GM12873 (cell line): ENCODE data around the gene AFDN.

Experiments
- TF ChIP-seq, protein P1 (sequence below): IDR thresholded peaks from 2 replicates; pipeline ENCODE4 v1.5.1; 2012; ENCODE audit warnings: low read depth, mild to moderate bottlenecking, moderate library complexity, low read length, control low read depth; ENCODE audit not compliant: insufficient read depth; ENCODE audit errors: missing control alignments

AFDN gene

GRCh38 chr6:167856474-167856873, 29.8 kb downstream of the AFDN start:
- TF ChIP-seq, protein P1, sequence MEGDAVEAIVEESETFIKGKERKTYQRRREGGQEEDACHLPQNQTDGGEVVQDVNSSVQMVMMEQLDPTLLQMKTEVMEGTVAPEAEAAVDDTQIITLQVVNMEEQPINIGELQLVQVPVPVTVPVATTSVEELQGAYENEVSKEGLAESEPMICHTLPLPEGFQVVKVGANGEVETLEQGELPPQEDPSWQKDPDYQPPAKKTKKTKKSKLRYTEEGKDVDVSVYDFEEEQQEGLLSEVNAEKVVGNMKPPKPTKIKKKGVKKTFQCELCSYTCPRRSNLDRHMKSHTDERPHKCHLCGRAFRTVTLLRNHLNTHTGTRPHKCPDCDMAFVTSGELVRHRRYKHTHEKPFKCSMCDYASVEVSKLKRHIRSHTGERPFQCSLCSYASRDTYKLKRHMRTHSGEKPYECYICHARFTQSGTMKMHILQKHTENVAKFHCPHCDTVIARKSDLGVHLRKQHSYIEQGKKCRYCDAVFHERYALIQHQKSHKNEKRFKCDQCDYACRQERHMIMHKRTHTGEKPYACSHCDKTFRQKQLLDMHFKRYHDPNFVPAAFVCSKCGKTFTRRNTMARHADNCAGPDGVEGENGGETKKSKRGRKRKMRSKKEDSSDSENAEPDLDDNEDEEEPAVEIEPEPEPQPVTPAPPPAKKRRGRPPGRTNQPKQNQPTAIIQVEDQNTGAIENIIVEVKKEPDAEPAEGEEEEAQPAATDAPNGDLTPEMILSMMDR = no peak

- TF ChIP-seq, protein P1 = no peak
Observed at GRCh38 chr6:167856999-167857660, 30.4 kb downstream of the AFDN start.

DNA sequence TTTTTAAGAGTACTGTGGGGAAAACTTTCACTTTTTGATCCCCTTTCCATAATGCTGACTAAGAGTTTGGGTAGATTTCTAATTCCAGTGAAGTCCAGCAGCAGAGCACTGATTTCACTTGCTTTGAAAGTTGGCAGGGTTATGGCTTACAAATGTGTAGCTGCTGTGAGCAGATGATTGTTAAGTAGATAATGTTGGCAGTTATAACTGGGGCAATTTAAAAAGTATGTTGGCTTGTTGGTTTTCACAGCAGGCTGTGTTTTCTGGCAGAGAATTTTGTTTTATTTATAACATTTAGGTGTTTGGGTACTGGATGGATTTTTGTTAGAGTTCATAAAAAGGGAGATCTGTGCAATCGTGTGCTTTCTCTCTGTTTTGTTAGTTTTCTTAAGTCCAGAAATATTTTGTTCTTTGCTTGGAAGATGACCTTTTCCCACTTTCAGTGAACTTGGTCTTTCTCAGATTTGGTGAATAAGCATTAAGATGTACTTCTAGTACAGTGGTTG, 31.4 kb downstream of the AFDN start:
- TF ChIP-seq, protein P1 = no peak

GRCh38 chr6:167858842-167859664, 32.3 kb downstream of the AFDN start:
- TF ChIP-seq, protein P1 = no peak

DNA sequence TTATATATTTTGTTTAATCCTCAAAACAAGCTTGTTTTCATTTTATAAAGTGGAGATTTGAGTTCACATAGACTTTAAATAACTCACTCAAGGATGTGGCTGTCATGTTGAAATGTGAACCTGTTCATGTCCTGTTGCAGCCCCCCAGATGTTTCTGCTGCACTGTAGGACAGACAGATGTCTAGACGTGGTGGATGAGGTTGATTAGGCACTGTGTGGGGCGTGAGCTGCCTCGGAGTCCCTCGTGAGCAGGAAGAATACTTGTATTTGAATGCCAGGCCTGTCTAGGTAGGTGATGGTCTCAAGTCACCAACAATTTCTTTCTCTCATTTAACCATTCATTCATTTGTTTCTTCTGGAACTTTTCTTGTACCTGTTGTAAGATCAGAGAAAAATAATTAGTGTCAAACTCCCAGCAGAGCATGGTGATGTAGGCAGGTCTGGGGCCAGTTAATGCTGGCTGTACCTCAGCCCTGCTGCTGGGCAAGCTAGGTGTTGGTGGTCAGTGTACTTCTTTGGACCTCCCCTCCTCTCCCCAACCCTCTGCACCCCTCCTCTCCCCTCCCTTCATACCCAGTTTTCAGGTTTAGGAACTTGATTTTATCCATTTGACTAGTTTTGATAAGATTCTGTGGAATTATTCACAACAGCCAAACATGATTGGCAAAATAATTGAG, 34.0 kb downstream of the AFDN start:
- TF ChIP-seq, protein P1 = no peak

DNA sequence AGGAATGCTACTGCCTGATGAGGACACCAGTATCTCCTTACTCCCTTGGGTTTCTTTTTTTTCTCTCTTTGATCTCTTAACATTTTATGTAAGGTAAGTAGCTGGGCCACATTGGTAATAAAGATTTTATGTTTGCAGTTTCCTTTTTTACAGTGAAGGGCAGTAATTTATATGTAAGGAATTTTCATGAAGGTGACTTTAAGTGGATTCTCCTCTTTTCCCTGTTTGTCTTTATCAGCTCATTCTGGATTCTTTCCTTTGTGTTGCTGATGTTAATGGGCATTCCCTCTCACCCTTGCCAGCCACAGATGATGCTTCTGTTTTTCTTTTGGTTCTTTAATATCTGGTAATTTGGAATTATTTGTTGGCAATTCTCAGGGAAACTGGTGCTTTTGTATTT, 34.7 kb downstream of the AFDN start:
- TF ChIP-seq, protein P1 = no peak

DNA sequence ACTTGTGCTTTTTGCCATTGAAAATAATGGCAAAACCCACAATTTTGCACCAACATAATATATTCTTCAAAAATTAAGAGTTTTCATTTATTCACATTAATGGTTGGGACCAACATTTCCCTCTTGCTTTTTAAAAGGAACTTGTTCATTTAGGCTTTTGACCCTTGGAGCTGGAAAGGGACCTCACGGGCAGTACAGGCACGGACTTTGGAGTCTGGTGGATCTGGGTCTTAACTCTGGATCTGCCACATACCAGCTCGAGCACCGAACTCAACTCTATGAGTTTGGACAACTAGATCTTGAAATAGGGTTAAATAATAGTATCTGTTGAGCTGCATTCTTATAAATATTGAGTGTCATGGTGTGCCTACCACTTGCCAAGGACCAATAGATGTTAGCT, 37.2 kb downstream of the AFDN start:
- TF ChIP-seq, protein P1 = no peak
